Keratinocyte (primary cell): ENCODE measurements around the gene PTPRT. TPM values are rescaled to one million over a fixed set of nuclear protein-coding genes. Genes with fewer than 3 reads are reported as not detected.

ENCODE experiments used
- DNase-seq: peaks from one replicate; pipeline ENCODE4 v3.0.0-alpha.2; 2011; ENCODE audit warnings: low read depth, missing footprints, low spot score
- FAIRE-seq: peaks from 2 replicates; lab custom pipeline; 2011; peaks lifted over from hg19 to GRCh38; lab: Jason Lieb, UNC
- H2AFZ ChIP-seq: 2 replicates; pipeline ENCODE4 v1.6.0; 2012; ENCODE audit warnings: low read length, control low read depth, inconsistent platforms; ENCODE audit not compliant: control insufficient read depth
- H3K27ac ChIP-seq: 2 replicates; pipeline ENCODE4 v1.5.1; 2011; ENCODE audit warnings: low read length; ENCODE audit not compliant: control insufficient read depth, insufficient read depth
- H3K27me3 ChIP-seq: 3 replicates; pipeline ENCODE4 v1.6.0; 2011; ENCODE audit warnings: low read length; ENCODE audit not compliant: control insufficient read depth, insufficient read depth; ENCODE audit errors: extremely low read depth
- H3K36me3 ChIP-seq, 2 experiments: 2 replicates in 1 of 2; 3 replicates in 1 of 2; pipeline ENCODE4 v1.5.1; 2011; ENCODE audit warnings: low read length in 2 of 2, mild to moderate bottlenecking in 1 of 2; ENCODE audit not compliant: control insufficient read depth in 2 of 2, insufficient read depth in 2 of 2; ENCODE audit errors: extremely low read depth in 1 of 2
- H3K4me1 ChIP-seq: 3 replicates; pipeline ENCODE4 v1.5.1; 2011; ENCODE audit warnings: low read length; ENCODE audit not compliant: control insufficient read depth, insufficient read depth; ENCODE audit errors: extremely low read depth
- H3K4me2 ChIP-seq: 3 replicates; pipeline ENCODE4 v1.6.0; 2011; ENCODE audit warnings: low read depth, low read length; ENCODE audit not compliant: control insufficient read depth, insufficient read depth; ENCODE audit errors: extremely low read depth
- H3K4me3 ChIP-seq, 3 experiments: fragments of 200-600 bp in 1 of 3; sonication (generic) in 1 of 3; 2 replicates in 2 of 3; 3 replicates in 1 of 3; pipeline ENCODE4 v1.5.1; 2011 to 2016; ENCODE audit warnings: low read length in 3 of 3, mild to moderate bottlenecking in 3 of 3, control low read depth in 2 of 3, inconsistent platforms in 1 of 3, low read depth in 1 of 3, mixed read lengths in 1 of 3, mixed run types in 1 of 3, moderate library complexity in 1 of 3; ENCODE audit not compliant: control insufficient read depth in 2 of 3, insufficient read depth in 2 of 3; ENCODE audit errors: extremely low read depth in 1 of 3
- H3K79me2 ChIP-seq: 2 replicates; pipeline ENCODE4 v1.6.0; 2012; ENCODE audit warnings: low read length; ENCODE audit not compliant: control insufficient read depth, insufficient read depth
- H3K9ac ChIP-seq: 3 replicates; pipeline ENCODE4 v1.6.0; 2011; ENCODE audit warnings: low read length; ENCODE audit not compliant: control insufficient read depth, insufficient read depth; ENCODE audit errors: extremely low read depth
- H3K9me1 ChIP-seq: 3 replicates; pipeline ENCODE4 v1.6.0; 2011; ENCODE audit warnings: low read length; ENCODE audit not compliant: control insufficient read depth, insufficient read depth; ENCODE audit errors: extremely low read depth
- H3K9me3 ChIP-seq: 2 replicates; pipeline ENCODE4 v1.5.1; 2012; ENCODE audit warnings: low read depth, low read length; ENCODE audit not compliant: control insufficient read depth
- H4K20me1 ChIP-seq: 3 replicates; pipeline ENCODE4 v1.6.0; 2011; ENCODE audit warnings: low read length; ENCODE audit not compliant: control insufficient read depth, insufficient read depth; ENCODE audit errors: extremely low read depth
- CTCF ChIP-seq, 3 experiments: IDR thresholded peaks in 1 of 3; conservative IDR thresholded peaks in 1 of 3; optimal IDR thresholded peaks in 1 of 3; 2 replicates in 2 of 3; 3 replicates in 1 of 3; pipeline versions ENCODE3 to v1.5.1; 2011; ENCODE audit warnings: low read length in 3 of 3, mild to moderate bottlenecking in 3 of 3, moderate library complexity in 2 of 3, control low read depth in 1 of 3, inconsistent platforms in 1 of 3; ENCODE audit not compliant: insufficient read depth in 2 of 3; ENCODE audit errors: extremely low read depth in 1 of 3
- EZH2 ChIP-seq: IDR thresholded peaks from one replicate; pipeline ENCODE4 v1.6.1; 2012; ENCODE audit warnings: inconsistent platforms, mild to moderate bottlenecking, low read length, moderate library complexity
- dilution Hi-C: fragments of 300-500 bp; cut with MboI; formaldehyde crosslinking; loops from one replicate; pipeline ENCODE4 v1.7.0; 2020; ENCODE audit warnings: low sequenced_read_pairs; ENCODE audit not compliant: extremely low pct_ligation_motif_present
- polyA plus RNA-seq, 5 experiments: library from polyadenylated mRNA; depleted of rRNA in 3 of 5; stranded (reverse) in 3 of 5; stranded (forward) in 1 of 5; unstranded in 1 of 5; fragments of >200 nt; gene quantifications; 1 replicate in 1 of 5; 2 replicates in 3 of 5; 3 replicates in 1 of 5; pipeline versions ENCODE4 v1.2.1 to v1.2.3, GENCODE V29; 2011 to 2012; ENCODE audit warnings: missing spikeins in 2 of 5, low read depth in 1 of 5, low replicate concordance in 1 of 5

PTPRT gene
- polyA plus RNA-seq, 1 donor (not counting 4 experiments of a cell fraction or from before 2014, with no cell fraction given), result not detected

GRCh38 chr20:42611423-42611822, 578.3 kb downstream of the PTPRT start:
- dilution Hi-C loops, result no loop called here
- Histone ChIP-seq H3K4me2 (no peak overlapping the region), H3K4me1 (peaks cover 3% of the 10 kb centered on the region), H3K9me3 (no peaks in the 10 kb centered on the region), H3K9ac (no peak overlapping the region), H3K79me2 (no peaks in the 10 kb centered on the region), H3K27me3 (no peaks in the 10 kb centered on the region), H2AFZ (no peak overlapping the region), H3K27ac (no peak overlapping the region), H3K36me3 (no peaks in the 10 kb centered on the region), H3K4me3 (no peak overlapping the region), H3K9me1 (no peaks in the 10 kb centered on the region), H4K20me1 (no peaks in the 10 kb centered on the region)
- DNase-seq, result no peak
- no peak for FAIRE-seq
- TF ChIP-seq EZH2 (no peak), CTCF (optimal IDR thresholded peaks at IDR 0.05 in 1 of 3, IDR thresholded peaks at IDR 0.05 in 1 of 3, conservative IDR thresholded peaks at IDR 0.05 in 1 of 3; ENCODE audit: extremely low read depth in 1 of 3, insufficient read depth in 2 of 3, low read length in 3 of 3) (no peak)

GRCh38 chr20:42610070-42610469, 579.6 kb downstream of the PTPRT start:
- Histone ChIP-seq H3K9me1 (no peaks in the 10 kb centered on the region), H3K4me2 (no peak overlapping the region), H3K4me1 (peaks cover 3% of the 10 kb centered on the region), H3K36me3 (no peaks in the 10 kb centered on the region), H3K27ac (no peak overlapping the region), H4K20me1 (no peaks in the 10 kb centered on the region), H3K79me2 (no peaks in the 10 kb centered on the region), H2AFZ (no peak overlapping the region), H3K4me3 (no peak overlapping the region), H3K9me3 (no peaks in the 10 kb centered on the region), H3K27me3 (no peaks in the 10 kb centered on the region), H3K9ac (no peak overlapping the region)
- no peak for TF ChIP-seq EZH2
- no peak for TF ChIP-seq CTCF (optimal IDR thresholded peaks at IDR 0.05 in 1 of 3, IDR thresholded peaks at IDR 0.05 in 1 of 3, conservative IDR thresholded peaks at IDR 0.05 in 1 of 3; ENCODE audit: extremely low read depth in 1 of 3, insufficient read depth in 2 of 3, low read length in 3 of 3)
- dilution Hi-C loops, result no loop called here
- FAIRE-seq (no peak), DNase-seq (no peak)
